GM12892 (cell line): ENCODE data around the gene TCF4.

Experiments
- POLR2A ChIP-seq: IDR thresholded peaks from 2 replicates; pipeline ENCODE4 v1.6.1; 2011; ENCODE audit warnings: low read depth, low read length, control low read depth
- POLR2AphosphoS5 ChIP-seq: IDR thresholded peaks from 2 replicates; pipeline ENCODE4 v1.6.1; 2011; ENCODE audit warnings: low read depth, low read length, control low read depth

DNA sequence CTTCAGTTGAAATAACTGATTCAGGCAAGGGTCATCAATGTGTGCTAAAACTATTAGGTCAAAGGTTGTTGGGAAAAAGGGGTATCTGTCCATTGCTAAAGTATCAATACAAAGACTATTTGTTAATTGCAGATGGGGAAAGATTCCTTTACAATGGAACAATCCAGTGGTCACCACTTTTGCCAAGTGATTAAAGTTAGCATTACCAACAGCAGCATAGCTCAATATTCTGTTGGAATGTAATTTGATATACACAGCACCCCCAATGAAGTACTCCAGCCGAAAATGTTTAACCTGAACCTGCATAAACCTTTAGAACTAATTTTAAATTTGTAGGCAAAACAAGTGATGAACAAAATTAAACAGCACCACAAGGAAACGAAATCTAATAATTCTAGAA is 191.0 kb downstream of the TCF4 start:
- no peak for TF ChIP-seq POLR2A
- TF ChIP-seq POLR2AphosphoS5, result no peak
